ENCODE results near the gene FSHB. TPM values are rescaled to one million over a fixed set of nuclear protein-coding genes. Genes with fewer than 3 reads are reported as not detected.
"Not testable (repeated sequence)": the region's sequence is repeated elsewhere in the genome, so short reads cannot be mapped to it uniquely, and the experiment has no call there.

Gene FSHB
- total RNA-seq = not detected

DNA sequence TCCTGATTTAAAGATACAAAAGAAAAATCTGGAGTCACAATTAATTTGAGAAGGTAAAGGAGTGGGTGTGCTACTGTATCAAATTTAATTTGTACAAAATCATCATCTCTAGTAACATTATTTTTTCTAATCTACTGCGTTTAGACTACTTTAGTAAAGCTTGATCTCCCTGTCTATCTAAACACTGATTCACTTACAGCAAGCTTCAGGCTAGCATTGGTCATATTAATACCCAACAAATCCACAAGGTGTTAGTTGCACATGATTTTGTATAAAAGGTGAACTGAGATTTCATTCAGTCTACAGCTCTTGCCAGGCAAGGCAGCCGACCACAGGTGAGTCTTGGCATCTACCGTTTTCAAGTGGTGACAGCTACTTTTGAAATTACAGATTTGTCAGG lies at the start of gene FSHB:
FSHB (plus strand) TSS at position 301 of the 400 bp plus-strand sequence. CDS start 889 bp downstream, outside the sequence.
- no peaks in the 10 kb centered on the region for H3K4me1 Mint-ChIP-seq (ENCODE audit: low read depth)
- ATAC-seq (no peak), DNase-seq (no peak)
- H3K4me3 Mint-ChIP-seq = no peak within 1 kb of the TSS
- peaks cover 4% of the 10 kb centered on the region for H3K27me3 Mint-ChIP-seq
- POLR2A ChIA-PET = interaction anchor here (0.6 kb wide), 1 partner anchor 20 kb away, joined by 3 read pairs; no protein-coding TSS in a partner anchor
- TF ChIP-seq, protein P1, sequence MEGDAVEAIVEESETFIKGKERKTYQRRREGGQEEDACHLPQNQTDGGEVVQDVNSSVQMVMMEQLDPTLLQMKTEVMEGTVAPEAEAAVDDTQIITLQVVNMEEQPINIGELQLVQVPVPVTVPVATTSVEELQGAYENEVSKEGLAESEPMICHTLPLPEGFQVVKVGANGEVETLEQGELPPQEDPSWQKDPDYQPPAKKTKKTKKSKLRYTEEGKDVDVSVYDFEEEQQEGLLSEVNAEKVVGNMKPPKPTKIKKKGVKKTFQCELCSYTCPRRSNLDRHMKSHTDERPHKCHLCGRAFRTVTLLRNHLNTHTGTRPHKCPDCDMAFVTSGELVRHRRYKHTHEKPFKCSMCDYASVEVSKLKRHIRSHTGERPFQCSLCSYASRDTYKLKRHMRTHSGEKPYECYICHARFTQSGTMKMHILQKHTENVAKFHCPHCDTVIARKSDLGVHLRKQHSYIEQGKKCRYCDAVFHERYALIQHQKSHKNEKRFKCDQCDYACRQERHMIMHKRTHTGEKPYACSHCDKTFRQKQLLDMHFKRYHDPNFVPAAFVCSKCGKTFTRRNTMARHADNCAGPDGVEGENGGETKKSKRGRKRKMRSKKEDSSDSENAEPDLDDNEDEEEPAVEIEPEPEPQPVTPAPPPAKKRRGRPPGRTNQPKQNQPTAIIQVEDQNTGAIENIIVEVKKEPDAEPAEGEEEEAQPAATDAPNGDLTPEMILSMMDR (IDR thresholded peaks at IDR 0.05) = no peak
- CTCF ChIA-PET = interaction anchor here (1.9 kb wide), 1 partner anchor 10 kb away, joined by 5 read pairs; no protein-coding TSS in a partner anchor
- H3K9me3 Mint-ChIP-seq = peaks cover 5% of the 10 kb centered on the region
- no peak within 1 kb of the TSS for H3K27ac Mint-ChIP-seq
- no peaks in the 10 kb centered on the region for H3K36me3 Mint-ChIP-seq (ENCODE audit: low read depth)
- intact Hi-C loops (cut with micrococcal nuclease) = no loop called here

DNA sequence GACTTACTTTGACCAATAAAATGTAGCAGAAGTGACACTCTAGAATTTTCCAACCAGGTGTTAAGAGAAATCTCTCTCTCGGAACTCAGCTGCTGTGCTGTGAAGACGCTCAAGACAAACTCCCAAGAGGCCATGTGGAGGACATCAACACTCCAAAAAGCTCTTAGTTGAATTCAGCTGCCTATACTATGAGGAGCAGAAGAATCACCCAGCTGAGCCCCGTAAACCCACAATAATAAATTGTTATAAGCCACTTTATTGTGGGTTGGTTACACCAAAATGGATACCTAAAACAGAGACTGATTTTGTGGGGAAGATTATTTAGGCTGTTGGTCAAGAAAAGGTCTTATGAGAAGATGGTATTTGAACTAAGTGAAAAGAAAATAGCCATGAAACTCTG lies 44.1 kb upstream of the FSHB start:
- H3K9me3 Mint-ChIP-seq = peaks cover 2% of the 10 kb centered on the region
- no peak overlapping the region for H3K4me3 Mint-ChIP-seq
- no peaks in the 10 kb centered on the region for H3K36me3 Mint-ChIP-seq (ENCODE audit: low read depth)
- H3K4me1 Mint-ChIP-seq (ENCODE audit: low read depth) = no peaks in the 10 kb centered on the region
- no peak for ATAC-seq
- TF ChIP-seq, protein P1 (IDR thresholded peaks at IDR 0.05) = no peak
- intact Hi-C loops (cut with micrococcal nuclease) = no loop called here
- no peak overlapping the region for H3K27ac Mint-ChIP-seq
- peaks cover 3% of the 10 kb centered on the region for H3K27me3 Mint-ChIP-seq
- ChIA-PET POLR2A (no interaction called here), CTCF (interaction anchor here (0.9 kb wide), 1 partner anchor 10 kb away, joined by 3 read pairs; no protein-coding TSS in a partner anchor)
- DNase-seq = no peak

DNA sequence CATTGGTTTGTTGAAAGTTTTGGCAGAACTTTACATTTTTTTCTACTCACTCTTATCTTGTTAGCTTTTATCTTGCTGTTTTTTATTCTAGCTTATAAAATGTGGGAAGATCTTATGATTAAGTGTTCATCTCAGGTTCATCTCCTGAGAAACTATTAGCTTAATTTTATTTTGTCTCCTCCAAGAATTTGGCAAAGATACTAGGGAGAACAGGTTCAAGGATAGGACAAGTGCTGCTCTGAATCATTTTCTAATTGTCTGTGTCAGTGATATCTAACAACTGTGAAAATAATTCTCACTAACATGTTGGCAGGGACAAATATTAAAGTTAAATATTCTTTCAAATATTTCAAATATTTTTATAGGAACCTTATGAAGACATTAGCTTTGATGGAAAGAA lies 38.2 kb upstream of the FSHB start:
- intact Hi-C loops (cut with micrococcal nuclease) = no loop called here
- ChIA-PET POLR2A (interaction anchor here (0.7 kb wide), 1 partner anchor 9 kb away, joined by 3 read pairs; no protein-coding TSS in a partner anchor), CTCF (interaction anchor here (1.0 to 1.4 kb wide), 2 partner anchors 25 to 49 kb away, joined by 3 to 4 read pairs; no protein-coding TSS in a partner anchor)
- DNase-seq (no peak), ATAC-seq (no peak)
- H3K27ac Mint-ChIP-seq = no peak overlapping the region
- no peaks in the 10 kb centered on the region for H3K36me3 Mint-ChIP-seq (ENCODE audit: low read depth)
- peaks cover 14% of the 10 kb centered on the region for H3K27me3 Mint-ChIP-seq
- H3K9me3 Mint-ChIP-seq = no peaks in the 10 kb centered on the region
- TF ChIP-seq, protein P1 (IDR thresholded peaks at IDR 0.05) = no peak
- H3K4me3 Mint-ChIP-seq = no peak overlapping the region
- H3K4me1 Mint-ChIP-seq (ENCODE audit: low read depth) = no peaks in the 10 kb centered on the region

DNA sequence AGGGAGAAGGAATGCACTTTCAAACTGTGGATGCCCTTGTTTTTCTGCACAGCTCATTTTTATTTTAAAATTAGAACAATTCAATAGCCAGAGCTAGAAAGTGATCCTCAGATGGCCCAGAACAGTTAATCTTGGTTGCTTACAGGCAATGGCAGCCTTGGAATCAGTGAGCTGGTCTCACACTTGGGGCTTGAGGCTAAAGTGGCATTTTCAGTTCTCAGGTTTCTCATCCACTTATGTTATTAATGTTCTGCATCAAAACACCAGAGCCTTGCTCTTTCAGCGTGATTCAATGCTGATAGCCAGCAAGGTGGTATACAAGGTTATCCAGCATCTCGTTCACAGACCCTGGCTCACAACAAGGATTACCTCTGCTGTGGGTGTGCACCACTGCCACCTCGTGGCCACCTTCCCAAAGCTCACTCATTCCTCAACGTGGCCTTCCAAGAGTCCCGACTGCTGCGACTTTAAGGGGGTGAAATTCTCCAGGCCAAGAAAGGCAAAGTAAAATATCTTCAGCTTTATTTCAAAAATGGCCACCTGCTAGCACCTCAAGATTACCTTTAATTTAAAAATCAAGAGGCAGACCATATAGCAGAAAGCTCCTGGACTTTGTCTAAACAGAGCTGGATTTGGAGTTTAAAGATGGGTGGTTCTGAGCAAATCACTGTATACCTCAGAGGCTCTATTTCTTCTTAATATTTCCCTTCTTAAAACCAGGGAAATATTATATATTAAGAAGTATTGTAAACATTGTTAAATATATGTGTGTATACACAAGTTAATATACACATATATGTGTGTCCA lies 34.2 kb upstream of the FSHB start:
- no peak overlapping the region for H3K27ac Mint-ChIP-seq
- ATAC-seq = peak; percentile 68
- H3K4me3 Mint-ChIP-seq = no peak overlapping the region
- H3K4me1 Mint-ChIP-seq (ENCODE audit: low read depth) = no peaks in the 10 kb centered on the region
- ChIA-PET POLR2A (no interaction called here), CTCF (interaction anchor here (0.5 to 1.7 kb wide), 27 partner anchors 9 to 764 kb away, joined by 3 to 13 read pairs (median 4); partner anchors contain the start of gene ARL14EP)
- H3K36me3 Mint-ChIP-seq (ENCODE audit: low read depth) = no peaks in the 10 kb centered on the region
- peaks cover 14% of the 10 kb centered on the region for H3K27me3 Mint-ChIP-seq
- intact Hi-C loops (cut with micrococcal nuclease) = no loop called here
- no peaks in the 10 kb centered on the region for H3K9me3 Mint-ChIP-seq
- TF ChIP-seq, protein P1 (IDR thresholded peaks at IDR 0.05) = peak; percentile 63
- peak; percentile 68 for DNase-seq

DNA sequence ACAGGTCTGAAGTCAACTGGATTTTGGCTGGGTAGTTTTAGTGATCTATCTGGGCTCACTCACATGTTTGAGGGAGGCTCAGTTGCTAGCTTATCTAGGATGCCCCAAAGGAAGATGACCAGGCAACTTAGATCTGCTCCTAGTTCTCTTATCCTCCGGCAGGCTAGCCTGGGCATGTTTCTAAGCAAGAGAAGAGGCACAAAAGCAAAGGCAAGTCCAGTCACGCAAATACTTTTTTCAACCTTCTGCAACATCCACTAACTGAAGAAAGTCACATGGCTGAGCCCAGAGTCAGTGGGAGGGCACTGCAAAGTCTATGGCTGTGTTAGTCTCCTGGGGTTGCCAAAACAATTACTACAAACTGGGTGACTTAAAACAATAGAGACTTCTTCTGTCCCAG lies 32.9 kb upstream of the FSHB start:
- CTCF ChIA-PET = no interaction called here
- Mint-ChIP-seq H3K9me3 (no peaks in the 10 kb centered on the region), H3K27ac (no peak overlapping the region), H3K4me3 (no peak overlapping the region), H3K4me1 (ENCODE audit: low read depth) (no peaks in the 10 kb centered on the region), H3K36me3 (ENCODE audit: low read depth) (no peaks in the 10 kb centered on the region), H3K27me3 (peaks cover 11% of the 10 kb centered on the region)
- POLR2A ChIA-PET = no interaction called here
- TF ChIP-seq, protein P1 (IDR thresholded peaks at IDR 0.05) = no peak
- DNase-seq (no peak), ATAC-seq (no peak)
- intact Hi-C loops (cut with micrococcal nuclease) = no loop called here

DNA sequence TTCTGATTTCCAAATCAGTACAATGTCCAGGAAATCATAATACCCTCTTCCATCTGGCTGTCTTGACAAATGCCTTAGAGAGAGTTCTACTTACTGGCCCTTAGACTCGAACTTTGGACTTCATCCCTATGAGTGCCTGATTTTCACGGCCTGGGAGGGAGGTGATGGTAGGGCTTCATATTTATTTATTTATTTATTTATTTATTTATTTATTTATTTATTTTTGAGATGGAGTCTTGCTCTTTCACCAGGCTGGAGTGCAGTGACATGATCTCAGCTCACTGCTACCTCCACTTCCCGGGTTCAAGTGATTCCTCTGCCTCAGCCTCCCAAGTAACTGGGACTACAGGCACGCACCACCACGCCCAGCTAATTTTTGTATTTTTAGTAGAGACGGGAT lies 27.8 kb upstream of the FSHB start:
- POLR2A ChIA-PET; H3K9me3 Mint-ChIP-seq; H3K27ac Mint-ChIP-seq; ATAC-seq; H3K4me3 Mint-ChIP-seq; CTCF ChIA-PET; DNase-seq; H3K27me3 Mint-ChIP-seq; intact Hi-C loops (cut with micrococcal nuclease); H3K36me3 Mint-ChIP-seq (ENCODE audit: low read depth); H3K4me1 Mint-ChIP-seq (ENCODE audit: low read depth): not testable (repeated sequence)
